ENCODE measurements around the gene MFSD6L.

MFSD6L gene

DNA sequence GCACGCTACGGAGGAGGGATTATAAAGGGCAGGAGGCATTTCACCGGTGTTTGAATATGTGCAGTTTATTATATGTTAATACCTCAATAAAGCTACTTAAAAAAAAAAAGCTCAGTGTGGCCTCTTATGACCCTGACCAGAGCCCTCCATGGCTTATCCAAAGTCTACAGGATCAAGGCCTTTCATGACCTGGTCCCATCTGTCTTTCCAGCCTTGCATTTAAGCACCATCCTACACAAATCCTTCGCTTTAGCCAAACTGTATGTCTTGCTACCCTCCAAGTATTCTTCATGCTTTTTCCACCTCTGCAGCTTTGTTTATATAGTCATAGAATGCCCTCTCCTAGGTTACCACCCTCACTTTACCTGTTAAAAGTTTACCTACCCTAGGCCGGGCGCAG is 6.5 kb downstream of the MFSD6L start:
- DNase-seq (ENCODE audit: low read depth, low spot score): no peak

DNA sequence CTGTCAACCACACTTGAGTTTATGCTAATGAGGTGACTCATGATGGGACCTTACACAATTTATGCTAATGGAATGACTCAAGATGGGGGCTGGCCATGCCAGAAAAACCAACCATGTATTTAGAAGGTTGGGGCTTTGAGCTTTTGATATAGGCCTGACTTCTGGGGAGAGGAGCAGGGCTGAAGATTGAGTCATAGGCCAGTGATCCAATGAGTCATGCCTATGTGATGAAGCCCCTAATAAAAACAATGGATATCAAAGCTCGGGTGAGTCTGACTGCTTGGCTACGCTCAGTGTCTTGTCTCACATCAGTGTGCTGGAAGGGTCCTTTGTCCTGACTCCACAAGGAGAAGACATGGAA is 7.3 kb downstream of the MFSD6L start:
- DNase-seq (ENCODE audit: low read depth, low spot score): no peak

DNA sequence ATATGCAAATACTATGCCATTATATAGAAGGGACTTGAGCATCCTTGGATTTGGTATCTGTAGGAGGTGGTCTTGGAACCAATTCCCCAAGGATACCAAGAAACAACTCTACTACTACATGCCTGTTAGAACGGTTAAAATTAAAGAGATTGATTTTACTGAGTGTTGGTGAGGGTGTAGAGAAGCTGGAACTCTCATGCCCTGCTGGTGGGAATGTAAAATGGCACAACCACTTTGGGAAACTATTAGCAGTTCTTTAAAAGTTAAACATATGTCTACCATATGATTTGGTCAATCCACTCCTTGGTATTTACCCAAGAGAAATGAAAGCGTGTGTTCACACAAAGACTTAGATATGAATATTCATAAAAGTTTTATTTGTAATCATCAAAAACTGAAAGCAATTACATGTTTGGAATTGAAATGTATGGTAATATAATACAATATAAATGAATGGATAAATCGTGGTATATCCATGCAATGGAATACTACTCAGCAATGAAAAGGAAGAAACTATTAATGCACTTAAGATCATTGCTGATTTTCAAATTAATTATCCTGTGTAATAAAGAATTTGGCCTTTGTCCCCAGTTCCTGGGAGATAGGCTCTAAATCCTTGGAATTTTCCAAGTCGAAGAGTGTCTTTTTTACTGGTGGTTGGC is 7.8 kb downstream of the MFSD6L start:
- no peak for DNase-seq (ENCODE audit: low read depth, low spot score)

GRCh38 chr17:8789743-8790142 is 9.4 kb downstream of the MFSD6L start:
- DNase-seq (ENCODE audit: low read depth, low spot score): no peak

GRCh38 chr17:8788998-8789397 is 10.2 kb downstream of the MFSD6L start:
- DNase-seq (ENCODE audit: low read depth, low spot score): no peak

DNA sequence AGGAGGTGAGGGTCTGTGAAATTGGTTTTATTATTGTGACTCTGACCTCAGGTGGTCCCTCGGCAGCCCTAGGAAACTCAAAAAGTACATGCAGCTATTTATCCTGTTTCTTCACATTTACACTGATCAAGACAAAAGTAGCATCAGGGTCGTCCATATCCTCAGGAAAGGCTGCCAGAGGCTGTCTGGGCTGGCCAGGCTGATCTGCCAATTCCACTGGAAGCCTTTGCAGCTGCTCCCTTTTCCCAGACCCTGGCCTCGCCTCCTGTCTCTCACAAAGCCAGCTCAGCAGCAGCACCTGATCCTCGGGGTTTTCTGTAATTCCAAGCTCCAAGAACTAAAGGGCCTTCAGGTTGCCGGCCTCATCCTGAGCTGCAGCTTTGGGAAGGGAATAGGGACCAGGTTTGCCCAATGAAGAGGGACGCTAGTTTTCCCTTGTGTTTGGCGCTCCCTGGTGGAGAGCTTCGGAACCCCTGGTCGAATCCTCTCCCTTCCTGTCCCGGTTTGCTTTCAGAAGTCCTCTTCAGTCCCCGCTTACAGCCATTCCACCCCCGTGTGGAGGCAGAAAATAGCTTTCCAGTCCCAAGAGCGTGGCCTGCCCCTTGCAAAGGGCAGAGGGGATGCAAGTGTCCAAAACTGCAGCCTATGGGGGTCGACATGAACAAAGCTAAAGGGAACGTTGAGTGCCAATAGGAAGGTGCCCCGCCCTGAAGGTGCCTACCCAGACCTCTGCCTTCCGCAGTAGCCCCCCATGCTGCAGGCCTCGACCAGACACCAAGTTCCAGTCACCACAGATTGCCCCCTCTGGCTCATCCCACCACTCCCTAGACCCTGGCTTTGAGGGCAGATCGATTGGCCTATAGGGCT is 13.4 kb downstream of the MFSD6L start:
- peak; percentile 61 for DNase-seq (ENCODE audit: low read depth, low spot score)

- no peak for DNase-seq (ENCODE audit: low read depth, low spot score)
Measured at GRCh38 chr17:8782176-8782575, 17.0 kb downstream of the MFSD6L start.

DNA sequence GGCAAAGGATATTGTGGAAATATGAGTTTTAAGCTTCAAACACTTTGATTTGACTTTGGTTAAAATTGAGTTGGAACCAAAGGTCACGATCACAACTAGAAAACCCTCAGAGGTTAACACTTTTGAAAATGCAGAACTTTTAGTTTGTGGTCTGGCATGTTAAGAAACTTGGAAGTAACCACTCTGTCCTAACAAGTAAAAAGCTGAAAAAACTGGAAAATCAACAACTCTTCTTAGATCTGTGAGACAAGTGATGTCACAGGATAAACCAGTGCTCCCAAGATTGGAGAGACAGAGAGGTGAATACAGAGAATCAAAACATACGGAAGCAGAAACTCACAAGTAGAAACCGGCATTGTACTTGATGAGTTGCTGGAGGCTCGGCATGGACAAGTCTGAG is 17.4 kb downstream of the MFSD6L start:
- no peak for DNase-seq (ENCODE audit: low read depth, low spot score)

- DNase-seq (ENCODE audit: low read depth, low spot score): no peak
Measured at GRCh38 chr17:8776881-8777280, 22.3 kb downstream of the MFSD6L start.

GRCh38 chr17:8776248-8776647 is 22.9 kb downstream of the MFSD6L start:
- DNase-seq (ENCODE audit: low read depth, low spot score): no peak

- no peak for DNase-seq (ENCODE audit: low read depth, low spot score)
Measured at GRCh38 chr17:8766731-8767130, 32.4 kb downstream of the MFSD6L start.

- no peak for DNase-seq (ENCODE audit: low read depth, low spot score)
Measured at GRCh38 chr17:8762012-8762411, 37.2 kb downstream of the MFSD6L start.

DNA sequence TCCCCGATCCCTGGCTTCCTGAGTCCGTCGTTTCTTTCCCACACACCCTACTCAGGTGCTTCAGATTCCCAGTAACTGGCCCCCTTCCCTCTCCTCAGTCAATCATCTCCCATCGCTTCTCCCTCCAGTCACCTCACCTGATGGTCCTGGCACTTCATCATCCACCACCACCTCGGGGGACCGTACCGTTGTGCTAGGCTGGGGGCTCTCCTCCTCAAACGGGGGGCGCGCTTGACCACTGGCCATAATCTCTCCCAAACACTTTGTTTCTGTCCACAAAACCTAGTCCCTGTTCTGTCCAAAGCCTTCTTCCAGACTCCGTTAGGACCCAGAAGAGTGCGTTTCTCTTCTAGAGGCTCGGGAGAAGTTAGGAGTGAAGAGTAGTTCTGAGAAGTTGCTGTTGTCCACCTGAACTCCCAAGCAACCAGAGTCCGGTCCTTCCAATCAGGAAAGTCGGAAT is 41.0 kb downstream of the MFSD6L start, which contains the start of gene SPDYE4:
SPDYE4 (minus strand) TSS at position 410 of the 460 bp plus-strand sequence; CDS start at position 246, 164 bp downstream.
- DNase-seq (ENCODE audit: low read depth, low spot score): no peak

DNA sequence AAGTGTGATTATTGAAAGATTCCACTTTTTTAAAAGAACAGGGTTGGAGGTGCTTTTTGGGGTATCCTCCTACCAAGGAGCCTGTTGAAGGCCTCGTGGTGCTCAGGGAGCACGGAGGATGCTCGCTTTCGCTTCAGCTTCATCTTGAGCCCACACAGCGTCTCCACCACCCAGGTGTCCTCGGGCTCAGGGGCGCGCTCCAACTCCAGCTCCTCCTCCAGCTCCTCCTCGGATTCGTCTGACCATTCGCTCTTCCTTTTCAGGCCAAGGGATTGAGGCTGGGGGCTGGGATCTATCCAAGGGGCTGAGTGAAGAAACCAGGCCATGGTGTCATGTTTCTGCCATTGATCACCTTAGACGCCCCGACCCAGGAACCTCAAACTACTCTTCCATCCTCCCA is 42.0 kb downstream of the MFSD6L start:
- DNase-seq (ENCODE audit: low read depth, low spot score): no peak

DNA sequence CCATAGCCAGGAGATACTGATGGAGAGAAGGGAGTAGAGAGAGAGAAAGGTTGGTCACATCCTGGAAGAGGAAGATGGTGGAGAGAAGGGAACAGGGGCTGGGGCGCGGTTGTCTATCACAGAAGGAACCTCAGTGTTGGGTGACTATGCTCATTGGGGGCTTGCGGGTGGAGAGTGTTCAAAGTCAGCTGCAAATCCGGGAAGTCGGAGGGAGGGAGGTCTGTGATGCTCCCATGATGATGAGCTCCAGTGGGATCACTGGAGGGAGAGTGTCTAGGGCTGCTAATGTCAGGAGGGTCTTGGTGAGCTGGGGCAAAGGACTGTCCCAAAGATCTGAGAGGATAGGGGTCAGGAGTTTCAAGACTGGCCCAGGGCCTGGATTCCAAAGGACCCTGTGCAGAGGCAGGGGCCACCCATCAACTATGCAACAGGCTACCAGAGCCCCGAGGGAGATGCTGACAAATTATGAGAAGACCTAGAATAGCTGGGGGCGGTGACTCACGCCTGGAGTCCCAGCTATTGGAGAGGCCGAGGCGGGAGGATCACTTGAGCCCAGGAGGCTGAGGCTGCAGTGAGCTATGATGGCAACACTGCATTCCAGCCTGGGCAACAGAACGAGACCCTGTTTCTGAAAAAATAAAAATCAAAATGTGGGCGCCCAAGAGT is 43.4 kb downstream of the MFSD6L start:
- DNase-seq (ENCODE audit: low read depth, low spot score): no peak

- no peak for DNase-seq (ENCODE audit: low read depth, low spot score)
Measured at GRCh38 chr17:8754890-8755289, 44.3 kb downstream of the MFSD6L start.

GRCh38 chr17:8753976-8754440 is 45.2 kb downstream of the MFSD6L start:
- peak; percentile 40 for DNase-seq (ENCODE audit: low read depth, low spot score)

DNA sequence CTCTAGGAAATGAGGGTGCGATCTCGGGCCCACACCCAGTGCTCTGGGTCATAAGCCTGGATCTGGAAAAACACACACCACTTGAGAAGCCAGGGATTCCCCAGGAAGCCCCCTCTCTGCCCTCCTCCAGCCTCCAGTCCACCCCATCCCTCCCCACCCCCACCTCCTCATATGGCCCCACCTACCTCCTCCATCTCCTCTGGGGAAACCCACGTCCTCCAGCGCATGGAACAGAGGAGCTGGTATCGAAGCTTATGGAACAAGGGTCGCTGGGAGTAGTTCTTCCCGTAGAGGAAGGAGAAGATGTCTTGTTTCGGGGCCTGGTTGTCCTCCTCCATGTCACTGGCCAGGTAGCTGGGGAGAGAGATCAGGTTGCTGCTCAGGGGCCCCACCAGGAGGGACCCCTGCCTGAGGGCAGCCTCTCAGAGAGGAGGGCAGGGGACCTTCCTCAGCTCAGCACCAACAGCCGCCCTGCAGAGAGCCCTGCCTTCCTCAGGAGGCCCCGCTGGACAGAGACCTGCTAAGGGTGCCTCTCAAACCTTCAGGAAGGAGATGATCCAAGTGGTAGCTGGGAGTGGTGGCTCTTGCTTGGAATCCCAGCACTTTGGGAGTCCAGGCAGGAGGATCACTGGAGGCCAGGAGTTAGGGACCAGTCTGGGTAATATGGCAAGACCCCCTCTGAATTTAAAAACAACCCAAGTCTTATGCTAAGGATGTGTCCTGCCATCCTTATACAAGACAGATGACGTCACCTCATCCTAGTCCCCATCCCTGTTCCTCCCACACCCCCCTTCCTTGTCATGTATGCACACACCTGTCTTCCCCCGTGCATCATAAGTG is 45.8 kb downstream of the MFSD6L start:
- no peak for DNase-seq (ENCODE audit: low read depth, low spot score)

GRCh38 chr17:8749616-8750015 is 49.5 kb downstream of the MFSD6L start:
- DNase-seq (ENCODE audit: low read depth, low spot score): no peak

GRCh38 chr17:8747742-8748141 is 51.4 kb downstream of the MFSD6L start:
- no peak for DNase-seq (ENCODE audit: low read depth, low spot score)
